ENCODE results near the gene GPR68.
"Not testable (repeated sequence)": the region's sequence is repeated elsewhere in the genome, so short reads cannot be mapped to it uniquely, and the experiment has no call there.

Gene GPR68

GRCh38 chr14:91190853-91191252, 53.7 kb downstream of the GPR68 start:
- no peak for DNase-seq (ENCODE audit: low spot score)

- DNase-seq (ENCODE audit: low spot score): no peak
These were observed 57.2 kb downstream of the GPR68 start for GRCh38 chr14:91187271-91187670.

GRCh38 chr14:91186515-91187066, 57.9 kb downstream of the GPR68 start:
- no peak for DNase-seq (ENCODE audit: low spot score)

DNA sequence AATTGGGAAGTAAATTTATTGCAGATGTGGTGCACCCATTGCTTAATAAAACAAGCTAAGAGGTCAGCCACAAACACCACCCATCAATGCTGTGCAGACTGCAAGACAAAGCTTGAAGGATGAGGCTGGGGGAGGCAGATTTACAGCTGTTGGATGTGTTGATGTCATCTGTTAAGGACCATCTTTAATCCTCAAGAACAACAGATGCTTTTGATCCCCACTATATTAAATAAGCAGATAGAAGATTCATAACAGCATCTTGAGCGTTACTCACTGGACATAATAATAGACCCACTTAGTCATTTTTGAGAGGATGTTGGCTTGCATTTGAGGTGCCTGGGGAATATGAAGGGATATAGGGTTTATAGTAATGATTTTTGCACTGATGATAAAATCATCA, 58.8 kb downstream of the GPR68 start:
- no peak for DNase-seq (ENCODE audit: low spot score)

DNA sequence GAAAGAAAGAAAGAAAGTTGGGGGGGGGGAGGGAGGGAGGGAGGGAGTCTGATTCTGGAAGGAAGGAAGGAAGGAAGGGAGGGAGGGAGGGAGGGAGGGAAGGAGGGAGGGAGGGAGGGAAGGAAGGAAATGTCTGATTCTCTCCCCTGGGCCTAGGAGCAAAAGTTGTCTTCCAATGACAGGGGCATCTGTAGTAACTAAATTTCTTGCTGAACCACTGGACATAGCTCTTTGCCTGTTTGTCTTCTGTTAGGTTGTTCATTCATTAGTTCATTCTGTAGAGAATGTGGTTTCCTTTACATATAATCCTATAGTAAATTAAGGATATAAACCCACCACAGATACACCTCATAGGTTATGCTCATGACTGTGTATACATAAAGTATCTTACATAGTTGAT, 59.9 kb downstream of the GPR68 start:
- DNase-seq (ENCODE audit: low spot score): no peak

DNA sequence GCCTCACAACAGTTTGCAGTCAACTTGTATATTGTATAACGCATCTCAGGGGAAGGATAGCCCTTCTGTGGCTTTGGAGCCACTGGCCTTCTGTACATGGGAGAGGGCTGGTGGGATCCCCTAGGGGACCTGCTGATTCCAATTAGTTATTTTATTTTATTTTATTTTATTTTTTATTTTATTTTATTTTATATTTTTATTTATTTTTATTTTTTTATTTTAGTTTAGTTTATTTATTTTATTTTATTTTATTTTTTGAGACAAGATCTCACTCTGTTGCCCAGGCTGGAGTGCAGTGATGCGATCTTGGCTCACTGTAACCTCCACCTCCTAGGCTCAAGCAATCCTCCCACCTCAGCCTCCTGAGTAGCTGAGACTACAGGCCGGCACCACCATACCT, 61.8 kb downstream of the GPR68 start:
- not testable (repeated sequence) for DNase-seq (ENCODE audit: low spot score)
